Prostate gland (tissue), 2 donors: Measurements from ENCODE around the gene ARHGAP25.

Source experiments
- POLR2A ChIP-seq: fragments of 450-650 bp; IDR thresholded peaks from one replicate; pipeline ENCODE4 v1.6.1; 2016; ENCODE audit warnings: antibody characterized with exemption, mild to moderate bottlenecking
- TF ChIP-seq, protein P1 (sequence below), 4 experiments: fragments of 200-600 bp in 2 of 4; fragments of 450-650 bp in 2 of 4; sonication (generic) in 2 of 4; IDR thresholded peaks; 1 replicate in 3 of 4; 2 replicates in 1 of 4; pipeline ENCODE4 v1.5.1; 2016 to 2019; ENCODE audit warnings: antibody characterized with exemption in 4 of 4, mild to moderate bottlenecking in 2 of 4, moderate library complexity in 2 of 4

DNA sequence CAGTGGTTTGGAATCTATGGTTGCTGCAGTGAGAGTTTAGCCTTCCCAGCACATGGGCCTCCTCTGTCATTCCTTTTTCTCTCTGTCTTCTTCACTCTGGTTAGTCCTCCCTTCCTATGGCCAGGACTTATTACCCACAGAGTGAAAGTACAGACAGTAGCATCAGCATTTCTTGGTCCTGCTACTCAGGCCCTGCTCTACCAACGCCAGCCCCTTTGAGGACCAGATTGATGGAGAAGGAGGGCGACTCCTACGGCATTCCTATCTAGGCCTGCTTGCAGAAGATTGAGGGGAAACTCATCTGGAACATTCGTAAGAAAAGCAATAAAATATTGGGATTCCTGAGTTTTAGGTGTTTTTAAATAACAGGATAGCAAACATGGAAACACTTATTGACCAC is 93.1 kb downstream of the ARHGAP25 start:
- TF ChIP-seq, protein P1, sequence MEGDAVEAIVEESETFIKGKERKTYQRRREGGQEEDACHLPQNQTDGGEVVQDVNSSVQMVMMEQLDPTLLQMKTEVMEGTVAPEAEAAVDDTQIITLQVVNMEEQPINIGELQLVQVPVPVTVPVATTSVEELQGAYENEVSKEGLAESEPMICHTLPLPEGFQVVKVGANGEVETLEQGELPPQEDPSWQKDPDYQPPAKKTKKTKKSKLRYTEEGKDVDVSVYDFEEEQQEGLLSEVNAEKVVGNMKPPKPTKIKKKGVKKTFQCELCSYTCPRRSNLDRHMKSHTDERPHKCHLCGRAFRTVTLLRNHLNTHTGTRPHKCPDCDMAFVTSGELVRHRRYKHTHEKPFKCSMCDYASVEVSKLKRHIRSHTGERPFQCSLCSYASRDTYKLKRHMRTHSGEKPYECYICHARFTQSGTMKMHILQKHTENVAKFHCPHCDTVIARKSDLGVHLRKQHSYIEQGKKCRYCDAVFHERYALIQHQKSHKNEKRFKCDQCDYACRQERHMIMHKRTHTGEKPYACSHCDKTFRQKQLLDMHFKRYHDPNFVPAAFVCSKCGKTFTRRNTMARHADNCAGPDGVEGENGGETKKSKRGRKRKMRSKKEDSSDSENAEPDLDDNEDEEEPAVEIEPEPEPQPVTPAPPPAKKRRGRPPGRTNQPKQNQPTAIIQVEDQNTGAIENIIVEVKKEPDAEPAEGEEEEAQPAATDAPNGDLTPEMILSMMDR (IDR thresholded peaks at IDR 0.05), result no peak
- no peak for TF ChIP-seq POLR2A
